ENCODE data around the gene STOM.

STOM gene

DNA sequence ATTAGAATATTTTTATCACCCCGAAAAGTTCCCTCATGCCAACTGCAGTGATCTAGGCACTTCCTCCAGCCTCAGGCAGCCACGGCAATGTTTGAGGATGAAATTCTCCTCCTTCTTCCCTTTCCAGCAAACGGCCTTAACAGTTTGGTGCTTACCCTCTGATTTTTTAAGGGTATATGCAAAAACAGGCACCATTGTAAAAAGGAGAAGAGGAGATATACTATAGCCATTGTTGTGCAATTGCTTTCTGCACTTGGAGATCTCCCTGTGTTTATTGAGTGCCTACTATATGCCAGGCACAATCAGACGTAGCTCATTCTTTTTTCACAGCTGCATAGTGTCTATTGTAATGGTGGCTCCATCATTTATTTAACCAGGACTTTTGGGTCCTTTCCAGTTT is 72.7 kb downstream of the STOM start:
- ATAC-seq (ENCODE audit: low read depth): no peak
- Histone ChIP-seq H3K27me3 (ENCODE audit: insufficient read depth, poor library complexity, severe bottlenecking) (no peaks in the 10 kb centered on the region), H3K36me3 (ENCODE audit: low read depth) (peaks cover 3% of the 10 kb centered on the region; the same call in 1 of the 2 replicates), H3K4me3 (ENCODE audit: severe bottlenecking) (no peak overlapping the region), H3K9me3 (ENCODE audit: severe bottlenecking) (no peaks in the 10 kb centered on the region), H3K27ac (ENCODE audit: poor library complexity, severe bottlenecking) (no peak overlapping the region), H3K4me1 (ENCODE audit: insufficient read depth, poor library complexity, severe bottlenecking) (peaks cover 2% of the 10 kb centered on the region)
- TF ChIP-seq, protein P1, sequence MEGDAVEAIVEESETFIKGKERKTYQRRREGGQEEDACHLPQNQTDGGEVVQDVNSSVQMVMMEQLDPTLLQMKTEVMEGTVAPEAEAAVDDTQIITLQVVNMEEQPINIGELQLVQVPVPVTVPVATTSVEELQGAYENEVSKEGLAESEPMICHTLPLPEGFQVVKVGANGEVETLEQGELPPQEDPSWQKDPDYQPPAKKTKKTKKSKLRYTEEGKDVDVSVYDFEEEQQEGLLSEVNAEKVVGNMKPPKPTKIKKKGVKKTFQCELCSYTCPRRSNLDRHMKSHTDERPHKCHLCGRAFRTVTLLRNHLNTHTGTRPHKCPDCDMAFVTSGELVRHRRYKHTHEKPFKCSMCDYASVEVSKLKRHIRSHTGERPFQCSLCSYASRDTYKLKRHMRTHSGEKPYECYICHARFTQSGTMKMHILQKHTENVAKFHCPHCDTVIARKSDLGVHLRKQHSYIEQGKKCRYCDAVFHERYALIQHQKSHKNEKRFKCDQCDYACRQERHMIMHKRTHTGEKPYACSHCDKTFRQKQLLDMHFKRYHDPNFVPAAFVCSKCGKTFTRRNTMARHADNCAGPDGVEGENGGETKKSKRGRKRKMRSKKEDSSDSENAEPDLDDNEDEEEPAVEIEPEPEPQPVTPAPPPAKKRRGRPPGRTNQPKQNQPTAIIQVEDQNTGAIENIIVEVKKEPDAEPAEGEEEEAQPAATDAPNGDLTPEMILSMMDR (IDR thresholded peaks at IDR 0.05; ENCODE audit: poor library complexity, severe bottlenecking): no peak
- no peak for DNase-seq (ENCODE audit: low spot score)

DNA sequence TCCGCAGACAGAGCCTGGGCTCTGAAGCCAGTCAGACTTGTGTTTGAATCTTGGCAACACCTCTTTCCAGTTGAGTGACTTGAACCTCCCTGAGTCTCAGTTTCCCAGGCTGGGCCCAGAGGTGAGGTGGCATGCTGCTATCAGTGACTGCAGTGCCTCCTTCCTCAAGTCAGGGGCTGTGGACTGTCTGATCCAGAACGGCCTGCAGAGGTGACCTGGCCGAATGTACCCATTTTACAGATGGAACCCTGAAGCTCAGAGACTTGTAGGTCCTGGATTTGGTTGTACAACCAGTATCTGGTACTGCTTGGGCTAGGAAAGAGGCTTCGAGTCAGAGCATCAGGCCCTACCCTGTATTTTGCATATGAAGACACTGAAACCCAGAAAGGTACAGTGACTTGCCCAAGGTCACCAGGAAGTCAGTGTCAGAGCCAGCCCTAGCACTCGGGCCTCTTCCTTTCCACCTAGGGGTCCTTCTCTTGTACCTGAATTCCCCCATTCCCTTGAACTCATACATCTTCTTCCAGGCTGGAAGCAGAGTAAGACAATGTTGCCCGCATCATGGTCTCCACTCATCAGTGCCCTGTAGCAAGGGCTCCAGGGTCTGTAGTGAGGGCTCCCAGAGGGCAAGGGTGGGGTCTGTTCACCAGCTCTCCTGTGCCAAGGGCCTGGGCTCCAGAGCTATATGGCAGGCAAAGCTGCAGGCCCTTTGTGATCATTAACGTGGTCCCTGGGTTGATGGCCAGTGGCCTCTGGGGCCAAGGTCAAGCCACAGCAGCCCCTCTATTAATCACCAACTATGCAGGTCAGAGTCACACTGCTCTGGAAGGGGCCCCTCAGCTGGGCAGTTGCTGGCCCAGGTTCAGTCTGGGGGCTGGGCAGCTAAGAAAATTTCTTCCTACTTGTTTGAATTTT is 73.6 kb downstream of the STOM start:
- TF ChIP-seq, protein P1 (IDR thresholded peaks at IDR 0.05; ENCODE audit: poor library complexity, severe bottlenecking): no peak
- no peak overlapping the region for H3K4me3 ChIP-seq (ENCODE audit: severe bottlenecking)
- H3K36me3 ChIP-seq (ENCODE audit: low read depth): no peaks in the 10 kb centered on the region
- no peaks in the 10 kb centered on the region for H3K27me3 ChIP-seq (ENCODE audit: insufficient read depth, poor library complexity, severe bottlenecking)
- H3K9me3 ChIP-seq (ENCODE audit: severe bottlenecking): no peaks in the 10 kb centered on the region
- H3K4me1 ChIP-seq (ENCODE audit: insufficient read depth, poor library complexity, severe bottlenecking): peaks cover 2% of the 10 kb centered on the region
- no peak overlapping the region for H3K27ac ChIP-seq (ENCODE audit: poor library complexity, severe bottlenecking)
- ATAC-seq (ENCODE audit: low read depth): no peak
- DNase-seq (ENCODE audit: low spot score): no peak

DNA sequence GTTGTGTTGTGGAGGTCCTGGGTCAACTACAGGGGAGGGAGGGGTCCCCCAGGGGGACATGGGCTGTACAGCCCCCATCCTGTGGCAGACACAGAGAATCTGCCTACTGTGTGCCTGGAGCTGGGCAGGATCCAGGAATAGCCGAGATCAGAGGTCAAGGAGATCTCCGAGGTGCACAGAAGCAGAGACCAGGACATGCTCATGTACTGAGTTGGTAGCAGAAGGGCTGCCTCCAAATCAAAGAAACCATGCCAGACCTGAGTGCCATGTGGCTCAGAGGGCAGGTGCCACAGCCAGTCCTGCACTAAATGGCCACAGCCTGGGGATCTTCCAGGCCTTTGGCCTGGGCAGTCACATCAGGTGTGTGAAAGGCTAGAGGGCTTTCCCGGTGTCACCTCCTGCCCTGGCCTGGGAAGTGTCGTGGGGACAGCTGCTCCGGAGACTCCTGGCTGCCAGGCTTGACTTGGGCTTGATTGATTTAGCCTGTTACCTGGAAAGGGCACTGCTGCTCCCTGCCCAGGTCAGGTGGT is 74.3 kb downstream of the STOM start:
- TF ChIP-seq, protein P1 (IDR thresholded peaks at IDR 0.05; ENCODE audit: poor library complexity, severe bottlenecking): no peak
- no peaks in the 10 kb centered on the region for H3K9me3 ChIP-seq (ENCODE audit: severe bottlenecking)
- H3K4me1 ChIP-seq (ENCODE audit: insufficient read depth, poor library complexity, severe bottlenecking): peaks cover 2% of the 10 kb centered on the region
- no peaks in the 10 kb centered on the region for H3K36me3 ChIP-seq (ENCODE audit: low read depth)
- H3K4me3 ChIP-seq (ENCODE audit: severe bottlenecking): no peak overlapping the region
- ATAC-seq (ENCODE audit: low read depth) (no peak), DNase-seq (ENCODE audit: low spot score) (no peak)
- no peak overlapping the region for H3K27ac ChIP-seq (ENCODE audit: poor library complexity, severe bottlenecking)
- H3K27me3 ChIP-seq (ENCODE audit: insufficient read depth, poor library complexity, severe bottlenecking): no peaks in the 10 kb centered on the region

DNA sequence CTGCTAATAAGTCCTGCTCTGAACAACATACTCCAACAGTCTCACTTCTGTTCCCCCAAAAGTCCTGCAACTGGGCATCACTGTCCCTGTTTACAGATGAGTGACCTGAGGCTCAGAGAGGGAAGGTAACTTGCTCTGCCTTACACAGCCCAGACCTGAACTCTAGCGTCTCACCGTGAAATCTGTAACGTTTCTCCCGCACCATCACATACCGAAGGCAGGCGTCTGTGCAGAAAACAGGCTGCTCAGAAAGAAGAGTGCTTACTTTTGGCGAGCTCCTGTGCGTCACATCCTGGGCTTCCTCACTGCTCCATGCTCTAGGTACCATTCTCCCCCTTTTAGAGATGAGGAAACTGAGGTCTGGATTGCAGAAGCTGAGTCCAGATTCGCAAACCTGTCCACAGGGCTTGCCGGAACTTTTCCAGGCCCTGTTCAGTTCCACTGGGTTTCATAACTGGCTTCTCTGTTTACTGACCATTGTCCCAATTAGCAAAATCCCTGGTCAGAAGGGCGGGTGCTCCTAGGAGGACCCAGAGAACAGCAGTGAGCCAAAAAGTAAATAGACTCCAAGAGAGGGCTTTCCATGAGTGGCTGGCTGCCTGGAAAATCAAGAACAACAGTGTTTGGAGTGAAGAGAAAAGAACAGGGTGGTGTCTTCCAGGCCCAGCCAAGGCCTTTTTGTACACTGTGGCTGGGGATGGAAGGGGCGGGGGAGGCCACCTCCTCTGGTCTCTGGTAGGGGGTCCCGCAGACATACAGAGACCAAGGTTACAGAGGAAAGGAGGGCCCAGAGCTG is 75.0 kb downstream of the STOM start:
- TF ChIP-seq, protein P1 (IDR thresholded peaks at IDR 0.05; ENCODE audit: poor library complexity, severe bottlenecking): no peak
- Histone ChIP-seq H3K27ac (ENCODE audit: poor library complexity, severe bottlenecking) (no peak overlapping the region), H3K36me3 (ENCODE audit: low read depth) (no peaks in the 10 kb centered on the region), H3K9me3 (ENCODE audit: severe bottlenecking) (no peaks in the 10 kb centered on the region), H3K4me1 (ENCODE audit: insufficient read depth, poor library complexity, severe bottlenecking) (peaks cover 2% of the 10 kb centered on the region), H3K27me3 (ENCODE audit: insufficient read depth, poor library complexity, severe bottlenecking) (no peaks in the 10 kb centered on the region), H3K4me3 (ENCODE audit: severe bottlenecking) (no peak overlapping the region)
- DNase-seq (ENCODE audit: low spot score): no peak
- no peak for ATAC-seq (ENCODE audit: low read depth)
